ENCODE data around the gene PHLPP2. TPM values are rescaled to one million over a fixed set of nuclear protein-coding genes. Genes with fewer than 3 reads are reported as not detected.
"Not testable (repeated sequence)": the region's sequence is repeated elsewhere in the genome, so short reads cannot be mapped to it uniquely, and the experiment has no call there.

The PHLPP2 gene
- total RNA-seq, 1 experiment from 2014 or later: 13.1 TPM

- H3K4me1 ChIP-seq (ENCODE audit: control insufficient read depth, insufficient read depth, low read length); ATAC-seq; H3K27ac ChIP-seq (ENCODE audit: low read length); H3K4me3 ChIP-seq (ENCODE audit: low read depth in 2 of 2, low read length in 2 of 2); CTCF ChIA-PET; intact Hi-C loops (cut with micrococcal nuclease; ENCODE audit: unreplicated experiment); DNase-seq (ENCODE audit: low read depth, low spot score); BruUV-seq (replicated peaks); H3K9me3 ChIP-seq (ENCODE audit: control insufficient read depth, insufficient read depth, low read depth, low read length); in situ Hi-C loops (cut with HindIII; ENCODE audit: low pct_unique_long_range_greater_than_20kb, low sequenced_read_pairs); H3K27me3 ChIP-seq (ENCODE audit: control insufficient read depth, insufficient read depth, low read length); H3K36me3 ChIP-seq (ENCODE audit: control insufficient read depth, insufficient read depth, low read length): not testable (repeated sequence)
- POLR2A ChIA-PET: interaction anchor here (0.7 kb wide), 1 partner anchor 19 kb away, joined by 4 read pairs; no protein-coding TSS in a partner anchor
These were observed 129.1 kb downstream of the PHLPP2 start for GRCh38 chr16:71595340-71595826.

Other genes starting within 250 kb of the PHLPP2 start
- gene ZNF19, start 235.4 kb downstream of the PHLPP2 start, total RNA-seq (2021; ENCODE audit: unreplicated experiment): 2.5 TPM
- gene CHST4, start 198.3 kb downstream of the PHLPP2 start, total RNA-seq (2021; ENCODE audit: unreplicated experiment): 1.1 TPM
- 0.49 TPM for gene TAT, start 147.6 kb downstream of the PHLPP2 start, total RNA-seq (2021; ENCODE audit: unreplicated experiment)
- gene MARVELD3, start 98.5 kb downstream of the PHLPP2 start, total RNA-seq (2021; ENCODE audit: unreplicated experiment): 0.08 TPM
- 63.8 TPM for gene AP1G1, start 84.1 kb upstream of the PHLPP2 start, total RNA-seq (2021; ENCODE audit: unreplicated experiment)
- gene ATXN1L, start 121.3 kb upstream of the PHLPP2 start, total RNA-seq (2021; ENCODE audit: unreplicated experiment): 17.3 TPM
- 6.4 TPM for gene ZNF821, start 159.5 kb upstream of the PHLPP2 start, total RNA-seq (2021; ENCODE audit: unreplicated experiment)
- 173 TPM for gene IST1, start 170.8 kb upstream of the PHLPP2 start, total RNA-seq (2021; ENCODE audit: unreplicated experiment)

All from Panc1 (cell line).